ENCODE results near the gene AGR3. TPM values are rescaled to one million over a fixed set of nuclear protein-coding genes. Genes with fewer than 3 reads are reported as not detected.

The AGR3 gene
- total RNA-seq, 1 experiment from 2014 or later = 1.2 TPM

GRCh38 chr7:16923019-16923418, 41.2 kb upstream of the AGR3 start:
- ChIA-PET POLR2A (no interaction called here), CTCF (no interaction called here)
- Mint-ChIP-seq H3K27ac (ENCODE audit: unreplicated experiment) (peak overlapping the region; percentile 52), H3K4me1 (ENCODE audit: low read depth, unreplicated experiment) (peaks cover 36% of the 10 kb centered on the region), H3K27me3 (ENCODE audit: insufficient read depth, unreplicated experiment) (no peaks in the 10 kb centered on the region), H3K9me3 (ENCODE audit: unreplicated experiment) (peaks cover 8% of the 10 kb centered on the region), H3K4me3 (ENCODE audit: unreplicated experiment) (peak overlapping the region; percentile 6), H3K36me3 (ENCODE audit: insufficient read depth, unreplicated experiment) (peaks cover 5% of the 10 kb centered on the region)
- Histone ChIP-seq H3K4me3 (ENCODE audit: low read depth, low read length) (no peak overlapping the region), H3K9me3 (no peaks in the 10 kb centered on the region), H3K27me3 (replicated peaks; ENCODE audit: control insufficient read depth, insufficient read depth, low read length) (no peaks in the 10 kb centered on the region), H3K4me1 (peaks cover 29% of the 10 kb centered on the region), H3K36me3 (ENCODE audit: control insufficient read depth, insufficient read depth, low read length) (peaks cover 2% of the 10 kb centered on the region; the same call in 1 of the 2 replicates)
- no peak for DNase-seq
- TF ChIP-seq CTCF (IDR thresholded peaks at IDR 0.05; ENCODE audit: insufficient read depth in 1 of 2, low read depth in 1 of 2, low read length in 1 of 2, severe bottlenecking in 1 of 2, unreplicated experiment in 1 of 2) = no peak
- no TSS peak for BruUV-seq (replicated peaks)
- intact Hi-C loops (cut with micrococcal nuclease; ENCODE audit: unreplicated experiment) = loop anchor here (2.0 kb wide), 1 partner anchor 16 kb away; no protein-coding TSS in a partner anchor

DNA sequence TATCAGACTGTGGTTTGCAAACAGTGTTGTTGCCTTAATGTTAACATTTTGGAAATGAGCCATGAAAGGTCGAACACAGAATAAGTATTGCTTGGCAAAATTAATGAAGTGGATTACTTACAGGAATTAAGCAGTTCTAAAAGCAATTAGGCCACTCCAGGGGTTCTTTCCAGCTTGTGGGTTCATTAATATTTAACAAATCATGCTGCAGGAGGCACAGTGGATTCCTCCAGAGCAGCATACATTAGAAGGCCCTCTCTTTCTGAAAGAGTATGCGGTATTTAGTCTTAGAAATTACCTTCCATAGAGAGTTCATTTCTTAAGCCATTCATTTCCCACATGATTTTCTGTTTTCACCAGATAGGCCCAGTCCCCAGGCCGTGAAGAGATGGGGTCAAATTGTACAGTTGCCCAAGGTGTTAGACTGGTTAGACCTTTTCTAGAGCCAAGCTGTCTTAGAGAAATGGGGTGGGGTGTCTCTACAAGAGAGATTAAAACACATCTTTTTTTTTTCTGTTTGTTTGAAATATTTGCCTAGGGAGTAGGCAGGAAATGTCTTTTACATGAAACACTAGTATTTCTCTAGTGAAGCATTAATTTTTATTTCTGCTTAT, 40.0 kb upstream of the AGR3 start:
- Mint-ChIP-seq H3K27ac (ENCODE audit: unreplicated experiment) (peak overlapping the region; percentile 52), H3K4me3 (ENCODE audit: unreplicated experiment) (peak overlapping the region; percentile 11), H3K4me1 (ENCODE audit: low read depth, unreplicated experiment) (peaks cover 25% of the 10 kb centered on the region), H3K9me3 (ENCODE audit: unreplicated experiment) (no peaks in the 10 kb centered on the region), H3K27me3 (ENCODE audit: insufficient read depth, unreplicated experiment) (no peaks in the 10 kb centered on the region), H3K36me3 (ENCODE audit: insufficient read depth, unreplicated experiment) (peaks cover 5% of the 10 kb centered on the region)
- POLR2A ChIA-PET = no interaction called here
- Histone ChIP-seq H3K27me3 (replicated peaks; ENCODE audit: control insufficient read depth, insufficient read depth, low read length) (no peaks in the 10 kb centered on the region), H3K36me3 (ENCODE audit: control insufficient read depth, insufficient read depth, low read length) (no peaks in the 10 kb centered on the region), H3K9me3 (no peaks in the 10 kb centered on the region), H3K4me1 (peaks cover 32% of the 10 kb centered on the region), H3K4me3 (ENCODE audit: low read depth, low read length) (no peak overlapping the region)
- TF ChIP-seq CTCF (IDR thresholded peaks at IDR 0.05; ENCODE audit: insufficient read depth in 1 of 2, low read depth in 1 of 2, low read length in 1 of 2, severe bottlenecking in 1 of 2, unreplicated experiment in 1 of 2) = no peak
- CTCF ChIA-PET = interaction anchor here (2.8 kb wide), 1 partner anchor 30 kb away, joined by 13 read pairs; no protein-coding TSS in a partner anchor
- BruUV-seq (replicated peaks) = TSS peak; percentile 94
- intact Hi-C loops (cut with micrococcal nuclease; ENCODE audit: unreplicated experiment) = loop anchor here (2.0 kb wide), 1 partner anchor 17 kb away; no protein-coding TSS in a partner anchor
- peak; percentile 42 to 52 for DNase-seq

GRCh38 chr7:16921151-16921550, 39.4 kb upstream of the AGR3 start:
- no peak for TF ChIP-seq CTCF (IDR thresholded peaks at IDR 0.05; ENCODE audit: insufficient read depth in 1 of 2, low read depth in 1 of 2, low read length in 1 of 2, severe bottlenecking in 1 of 2, unreplicated experiment in 1 of 2)
- H3K36me3 ChIP-seq (ENCODE audit: control insufficient read depth, insufficient read depth, low read length) = no peaks in the 10 kb centered on the region
- no peak overlapping the region for H3K4me3 ChIP-seq (ENCODE audit: low read depth, low read length)
- no peaks in the 10 kb centered on the region for H3K9me3 ChIP-seq
- CTCF ChIA-PET = interaction anchor here (2.8 kb wide), 1 partner anchor 30 kb away, joined by 13 read pairs; no protein-coding TSS in a partner anchor
- Mint-ChIP-seq H3K4me1 (ENCODE audit: low read depth, unreplicated experiment) (peaks cover 25% of the 10 kb centered on the region), H3K4me3 (ENCODE audit: unreplicated experiment) (no peak overlapping the region), H3K9me3 (ENCODE audit: unreplicated experiment) (no peaks in the 10 kb centered on the region), H3K36me3 (ENCODE audit: insufficient read depth, unreplicated experiment) (peaks cover 5% of the 10 kb centered on the region), H3K27ac (ENCODE audit: unreplicated experiment) (peak overlapping the region; percentile 52), H3K27me3 (ENCODE audit: insufficient read depth, unreplicated experiment) (no peaks in the 10 kb centered on the region)
- no peaks in the 10 kb centered on the region for H3K27me3 ChIP-seq (replicated peaks; ENCODE audit: control insufficient read depth, insufficient read depth, low read length)
- peaks cover 34% of the 10 kb centered on the region for H3K4me1 ChIP-seq
- BruUV-seq (replicated peaks) = no TSS peak
- intact Hi-C loops (cut with micrococcal nuclease; ENCODE audit: unreplicated experiment) = no loop called here
- no peak for DNase-seq
- POLR2A ChIA-PET = no interaction called here
